ENCODE measurements around the gene PDS5A. TPM values are rescaled to one million over a fixed set of nuclear protein-coding genes. Genes with fewer than 3 reads are reported as not detected.
"Not testable (repeated sequence)": the region's sequence is repeated elsewhere in the genome, so short reads cannot be mapped to it uniquely, and the experiment has no call there.

The PDS5A gene
- total and polyA plus RNA-seq, 7 donors = 14.2 to 34.0 (median 29.2) TPM

DNA sequence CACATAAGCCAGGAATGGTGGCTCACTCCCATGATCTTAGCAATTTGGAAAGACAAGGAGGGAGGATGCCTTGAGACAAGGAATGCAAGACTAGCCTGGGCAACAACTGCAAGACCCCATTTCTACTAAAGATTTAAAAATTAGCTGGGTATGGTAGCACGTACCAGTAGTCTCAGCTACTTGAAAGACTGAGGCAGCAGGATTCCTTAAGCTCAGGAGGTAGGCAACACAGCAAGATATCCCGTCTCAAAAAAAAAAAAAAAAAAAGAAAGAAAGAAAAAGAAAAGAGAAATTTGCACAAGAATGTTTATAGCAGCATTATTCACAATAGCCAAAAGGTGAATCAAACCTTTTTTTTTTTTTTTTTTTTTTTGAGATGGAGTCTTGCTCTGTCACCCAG lies 29.7 kb downstream of the PDS5A start:
- H3K27me3 ChIP-seq (ENCODE audit: insufficient read depth in 3 of 3, low read length in 2 of 3) = no peaks in the 10 kb centered on the region
- TF ChIP-seq CTCF (IDR thresholded peaks at IDR 0.05) = no peak
- intact Hi-C loops (cut with DNase I) = no loop called here
- no peak overlapping the region for H3K4me3 ChIP-seq
- DNase-seq (no peak), ATAC-seq (no peak)
- H3K9me3 ChIP-seq = no peaks in the 10 kb centered on the region
- 88 to 96% (median 94%) methylated on average over 2 of the region's 2 CpGs for WGBS, 3 donors
- no peaks in the 10 kb centered on the region for H3K4me1 ChIP-seq
- H3K27ac ChIP-seq = no peak overlapping the region
- no peaks in the 10 kb centered on the region for H3K36me3 ChIP-seq (ENCODE audit: insufficient read depth in 1 of 2, low read depth in 1 of 2)

GRCh38 chr4:39947417-39947816 lies 30.3 kb downstream of the PDS5A start:
- Histone ChIP-seq H3K36me3 (ENCODE audit: insufficient read depth in 1 of 2, low read depth in 1 of 2) (no peaks in the 10 kb centered on the region), H3K27ac (no peak overlapping the region), H3K4me1 (no peaks in the 10 kb centered on the region), H3K4me3 (no peak overlapping the region), H3K27me3 (ENCODE audit: insufficient read depth in 3 of 3, low read length in 2 of 3) (no peaks in the 10 kb centered on the region), H3K9me3 (no peaks in the 10 kb centered on the region)
- TF ChIP-seq CTCF (IDR thresholded peaks at IDR 0.05) = no peak
- no peak for DNase-seq
- no peak for ATAC-seq
- intact Hi-C loops (cut with DNase I) = no loop called here
- 70 to 92% (median 79%) methylated on average over 1 of the region's 1 CpG for WGBS, 3 donors

GRCh38 chr4:39944245-39944644 lies 33.5 kb downstream of the PDS5A start:
- H3K9me3 ChIP-seq; intact Hi-C loops (cut with DNase I); H3K4me3 ChIP-seq; DNase-seq; H3K27me3 ChIP-seq (ENCODE audit: insufficient read depth in 3 of 3, low read length in 2 of 3); H3K27ac ChIP-seq; ATAC-seq; H3K4me1 ChIP-seq; H3K36me3 ChIP-seq (ENCODE audit: insufficient read depth in 1 of 2, low read depth in 1 of 2): not testable (repeated sequence)
- WGBS, 3 donors = 99% methylated on average over 10 of the region's 10 CpGs

DNA sequence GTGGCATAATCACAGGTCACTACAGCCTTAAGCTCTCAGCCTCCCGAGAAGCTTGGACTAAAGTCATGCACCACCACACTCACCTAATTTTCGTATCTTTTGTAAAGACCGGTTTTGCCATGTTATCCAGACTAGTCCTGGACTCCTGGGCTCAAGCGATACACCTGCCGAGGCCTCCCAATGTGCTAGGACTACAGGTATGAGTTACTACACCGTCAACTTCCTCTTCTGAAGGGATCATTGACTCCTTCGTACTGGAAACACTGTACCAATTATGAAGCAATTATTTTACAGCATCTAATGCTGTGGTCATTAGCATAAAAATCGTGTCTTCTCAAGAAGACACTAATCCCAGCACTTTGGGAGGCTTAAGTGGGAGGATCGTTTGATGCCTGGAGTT lies 35.2 kb downstream of the PDS5A start:
- ATAC-seq (no peak), DNase-seq (no peak)
- H3K4me1 ChIP-seq = no peaks in the 10 kb centered on the region
- intact Hi-C loops (cut with DNase I) = no loop called here
- no peak for TF ChIP-seq CTCF (IDR thresholded peaks at IDR 0.05)
- H3K9me3 ChIP-seq = no peaks in the 10 kb centered on the region
- 89 to 94% (median 91%) methylated on average over 9 of the region's 9 CpGs for WGBS, 3 donors
- H3K27me3 ChIP-seq (ENCODE audit: insufficient read depth in 3 of 3, low read length in 2 of 3) = no peaks in the 10 kb centered on the region
- H3K4me3 ChIP-seq = no peak overlapping the region
- no peaks in the 10 kb centered on the region for H3K36me3 ChIP-seq (ENCODE audit: insufficient read depth in 1 of 2, low read depth in 1 of 2)
- H3K27ac ChIP-seq = no peak overlapping the region

DNA sequence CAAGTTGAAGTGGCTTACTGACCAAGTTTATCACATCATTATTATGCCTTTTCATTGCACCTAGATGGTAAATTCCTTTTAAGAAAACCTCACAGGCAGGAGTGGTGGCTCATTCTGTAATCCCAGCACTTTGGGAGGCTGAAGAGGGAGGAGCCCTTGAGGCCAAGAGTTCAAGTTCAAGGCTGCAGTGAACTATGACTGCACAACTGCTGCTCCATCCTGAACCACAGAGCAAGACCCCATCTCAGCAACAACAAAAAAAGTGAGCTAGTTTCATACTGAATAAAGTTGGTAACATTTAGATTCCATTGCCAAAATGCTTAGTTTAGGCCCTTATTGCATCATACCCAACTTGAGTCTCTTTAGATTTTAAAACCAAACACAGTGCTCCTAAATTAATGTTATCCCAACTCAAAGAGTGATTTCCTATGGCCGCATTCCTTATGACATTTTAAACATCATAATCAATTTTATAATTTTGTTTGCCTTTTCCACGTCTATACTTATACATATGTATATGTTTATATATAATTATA lies 36.0 kb downstream of the PDS5A start:
- no peaks in the 10 kb centered on the region for H3K27me3 ChIP-seq (ENCODE audit: insufficient read depth in 3 of 3, low read length in 2 of 3)
- TF ChIP-seq CTCF (IDR thresholded peaks at IDR 0.05) = no peak
- no peaks in the 10 kb centered on the region for H3K36me3 ChIP-seq (ENCODE audit: insufficient read depth in 1 of 2, low read depth in 1 of 2)
- H3K27ac ChIP-seq = no peak overlapping the region
- DNase-seq (no peak), ATAC-seq (no peak)
- no peaks in the 10 kb centered on the region for H3K9me3 ChIP-seq
- intact Hi-C loops (cut with DNase I) = no loop called here
- no peak overlapping the region for H3K4me3 ChIP-seq
- H3K4me1 ChIP-seq = no peaks in the 10 kb centered on the region
- WGBS, 3 donors = 90 to 95% (median 94%) methylated on average over 2 of the region's 2 CpGs
